ENCODE measurements around the gene EPHA2.

The EPHA2 gene

GRCh38 chr1:16134906-16135305 is 21.0 kb downstream of the EPHA2 start:
- no peak for DNase-seq (ENCODE audit: low read depth)

GRCh38 chr1:16134066-16134801 is 21.6 kb downstream of the EPHA2 start:
- no peak for DNase-seq (ENCODE audit: low read depth)

- no peak for DNase-seq (ENCODE audit: low read depth)
Measured at GRCh38 chr1:16133007-16133961, 22.6 kb downstream of the EPHA2 start.

GRCh38 chr1:16132325-16132785 is 23.5 kb downstream of the EPHA2 start:
- no peak for DNase-seq (ENCODE audit: low read depth)

- DNase-seq (ENCODE audit: low read depth): no peak
Measured at GRCh38 chr1:16131636-16132324, 24.1 kb downstream of the EPHA2 start.

- no peak for DNase-seq (ENCODE audit: low read depth)
Measured at GRCh38 chr1:16130827-16131226, 25.0 kb downstream of the EPHA2 start.

GRCh38 chr1:16129921-16130543 is 25.8 kb downstream of the EPHA2 start:
- no peak for DNase-seq (ENCODE audit: low read depth)

- no peak for DNase-seq (ENCODE audit: low read depth)
Measured at GRCh38 chr1:16129316-16129715, 26.6 kb downstream of the EPHA2 start.

GRCh38 chr1:16128338-16128741 is 27.5 kb downstream of the EPHA2 start:
- DNase-seq (ENCODE audit: low read depth): no peak

GRCh38 chr1:16127676-16128337 is 28.1 kb downstream of the EPHA2 start:
- DNase-seq (ENCODE audit: low read depth): no peak

- DNase-seq (ENCODE audit: low read depth): no peak
Measured at GRCh38 chr1:16126743-16127515, 28.9 kb downstream of the EPHA2 start.

- DNase-seq (ENCODE audit: low read depth): no peak
Measured at GRCh38 chr1:16126160-16126559, 29.7 kb downstream of the EPHA2 start.

GRCh38 chr1:16125483-16125882 is 30.4 kb downstream of the EPHA2 start:
- DNase-seq (ENCODE audit: low read depth): no peak

- no peak for DNase-seq (ENCODE audit: low read depth)
Measured at GRCh38 chr1:16125088-16125470, 30.8 kb downstream of the EPHA2 start.

- no peak for DNase-seq (ENCODE audit: low read depth)
Measured at GRCh38 chr1:16124377-16125087, 31.3 kb downstream of the EPHA2 start.

GRCh38 chr1:16122916-16123315 is 33.0 kb downstream of the EPHA2 start:
- DNase-seq (ENCODE audit: low read depth): peak; percentile 53

GRCh38 chr1:16122350-16122881 is 33.5 kb downstream of the EPHA2 start:
- no peak for DNase-seq (ENCODE audit: low read depth)

- DNase-seq (ENCODE audit: low read depth): no peak
Measured at GRCh38 chr1:16120940-16121410, 34.9 kb downstream of the EPHA2 start.

- no peak for DNase-seq (ENCODE audit: low read depth)
Measured at GRCh38 chr1:16120407-16120806, 35.5 kb downstream of the EPHA2 start.

- no peak for DNase-seq (ENCODE audit: low read depth)
Measured at GRCh38 chr1:16119926-16120325, 35.9 kb downstream of the EPHA2 start.
